Measurements from ENCODE around the gene PRRX2.

PRRX2 gene

DNA sequence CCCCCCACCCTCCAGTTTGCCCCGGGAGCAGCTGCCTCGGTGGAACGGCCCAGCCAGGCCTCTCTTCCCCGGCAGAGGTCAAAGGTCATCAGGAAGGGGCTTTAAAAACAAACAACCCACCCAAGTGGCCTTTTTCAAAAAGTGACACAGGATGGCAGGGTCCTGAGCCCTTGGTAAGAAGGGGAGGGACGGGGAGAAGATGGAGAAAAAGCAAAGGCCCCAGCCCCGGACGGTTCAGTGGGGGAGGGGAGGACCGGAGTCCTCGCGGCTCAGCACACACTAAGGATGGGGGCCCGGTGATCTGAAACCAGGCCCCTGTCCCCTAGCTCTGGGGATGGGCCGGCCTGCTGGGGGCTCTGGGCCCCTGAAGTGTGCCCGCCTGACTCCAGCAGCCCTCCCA lies 1.1 kb downstream of the PRRX2 start:
- TF ChIP-seq TOX (CRISPR knock-in tag; IDR thresholded peaks at IDR 0.05; ENCODE audit: borderline replicate concordance) (no peak), ZNF8 (CRISPR knock-in tag; IDR thresholded peaks at IDR 0.05) (no peak), ZNF70 (CRISPR knock-in tag; IDR thresholded peaks at IDR 0.05) (no peak), ZNF565 (CRISPR knock-in tag; conservative IDR thresholded peaks at IDR 0.05; ENCODE audit: low read depth) (no peak), ISL1 (CRISPR knock-in tag; IDR thresholded peaks at IDR 0.05) (no peak), TCF4 (CRISPR knock-in tag; IDR thresholded peaks at IDR 0.05; ENCODE audit: borderline replicate concordance) (no peak), ZFP3 (CRISPR knock-in tag; IDR thresholded peaks at IDR 0.05) (no peak), GLIS3 (CRISPR knock-in tag; IDR thresholded peaks at IDR 0.05) (no peak), ZFP30 (CRISPR knock-in tag; IDR thresholded peaks at IDR 0.05) (no peak), SNAI2 (CRISPR knock-in tag; IDR thresholded peaks at IDR 0.05) (no peak), ARNTL (CRISPR knock-in tag; IDR thresholded peaks at IDR 0.05; ENCODE audit: borderline replicate concordance, low read depth) (no peak), ESRRG (CRISPR knock-in tag; IDR thresholded peaks at IDR 0.05) (no peak)
- TF ChIP-seq, protein P1, sequence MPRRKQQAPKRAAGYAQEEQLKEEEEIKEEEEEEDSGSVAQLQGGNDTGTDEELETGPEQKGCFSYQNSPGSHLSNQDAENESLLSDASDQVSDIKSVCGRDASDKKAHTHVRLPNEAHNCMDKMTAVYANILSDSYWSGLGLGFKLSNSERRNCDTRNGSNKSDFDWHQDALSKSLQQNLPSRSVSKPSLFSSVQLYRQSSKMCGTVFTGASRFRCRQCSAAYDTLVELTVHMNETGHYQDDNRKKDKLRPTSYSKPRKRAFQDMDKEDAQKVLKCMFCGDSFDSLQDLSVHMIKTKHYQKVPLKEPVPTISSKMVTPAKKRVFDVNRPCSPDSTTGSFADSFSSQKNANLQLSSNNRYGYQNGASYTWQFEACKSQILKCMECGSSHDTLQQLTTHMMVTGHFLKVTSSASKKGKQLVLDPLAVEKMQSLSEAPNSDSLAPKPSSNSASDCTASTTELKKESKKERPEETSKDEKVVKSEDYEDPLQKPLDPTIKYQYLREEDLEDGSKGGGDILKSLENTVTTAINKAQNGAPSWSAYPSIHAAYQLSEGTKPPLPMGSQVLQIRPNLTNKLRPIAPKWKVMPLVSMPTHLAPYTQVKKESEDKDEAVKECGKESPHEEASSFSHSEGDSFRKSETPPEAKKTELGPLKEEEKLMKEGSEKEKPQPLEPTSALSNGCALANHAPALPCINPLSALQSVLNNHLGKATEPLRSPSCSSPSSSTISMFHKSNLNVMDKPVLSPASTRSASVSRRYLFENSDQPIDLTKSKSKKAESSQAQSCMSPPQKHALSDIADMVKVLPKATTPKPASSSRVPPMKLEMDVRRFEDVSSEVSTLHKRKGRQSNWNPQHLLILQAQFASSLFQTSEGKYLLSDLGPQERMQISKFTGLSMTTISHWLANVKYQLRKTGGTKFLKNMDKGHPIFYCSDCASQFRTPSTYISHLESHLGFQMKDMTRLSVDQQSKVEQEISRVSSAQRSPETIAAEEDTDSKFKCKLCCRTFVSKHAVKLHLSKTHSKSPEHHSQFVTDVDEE (CRISPR knock-in tag; IDR thresholded peaks at IDR 0.05): no peak
- TF ChIP-seq, protein P2, sequence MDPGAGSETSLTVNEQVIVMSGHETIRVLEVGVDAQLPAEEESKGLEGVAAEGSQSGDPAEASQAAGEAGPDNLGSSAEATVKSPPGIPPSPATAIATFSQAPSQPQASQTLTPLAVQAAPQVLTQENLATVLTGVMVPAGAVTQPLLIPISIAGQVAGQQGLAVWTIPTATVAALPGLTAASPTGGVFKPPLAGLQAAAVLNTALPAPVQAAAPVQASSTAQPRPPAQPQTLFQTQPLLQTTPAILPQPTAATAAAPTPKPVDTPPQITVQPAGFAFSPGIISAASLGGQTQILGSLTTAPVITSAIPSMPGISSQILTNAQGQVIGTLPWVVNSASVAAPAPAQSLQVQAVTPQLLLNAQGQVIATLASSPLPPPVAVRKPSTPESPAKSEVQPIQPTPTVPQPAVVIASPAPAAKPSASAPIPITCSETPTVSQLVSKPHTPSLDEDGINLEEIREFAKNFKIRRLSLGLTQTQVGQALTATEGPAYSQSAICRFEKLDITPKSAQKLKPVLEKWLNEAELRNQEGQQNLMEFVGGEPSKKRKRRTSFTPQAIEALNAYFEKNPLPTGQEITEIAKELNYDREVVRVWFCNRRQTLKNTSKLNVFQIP (CRISPR knock-in tag; IDR thresholded peaks at IDR 0.05; ENCODE audit: borderline replicate concordance, low read depth): no peak
- TF ChIP-seq, protein P3, sequence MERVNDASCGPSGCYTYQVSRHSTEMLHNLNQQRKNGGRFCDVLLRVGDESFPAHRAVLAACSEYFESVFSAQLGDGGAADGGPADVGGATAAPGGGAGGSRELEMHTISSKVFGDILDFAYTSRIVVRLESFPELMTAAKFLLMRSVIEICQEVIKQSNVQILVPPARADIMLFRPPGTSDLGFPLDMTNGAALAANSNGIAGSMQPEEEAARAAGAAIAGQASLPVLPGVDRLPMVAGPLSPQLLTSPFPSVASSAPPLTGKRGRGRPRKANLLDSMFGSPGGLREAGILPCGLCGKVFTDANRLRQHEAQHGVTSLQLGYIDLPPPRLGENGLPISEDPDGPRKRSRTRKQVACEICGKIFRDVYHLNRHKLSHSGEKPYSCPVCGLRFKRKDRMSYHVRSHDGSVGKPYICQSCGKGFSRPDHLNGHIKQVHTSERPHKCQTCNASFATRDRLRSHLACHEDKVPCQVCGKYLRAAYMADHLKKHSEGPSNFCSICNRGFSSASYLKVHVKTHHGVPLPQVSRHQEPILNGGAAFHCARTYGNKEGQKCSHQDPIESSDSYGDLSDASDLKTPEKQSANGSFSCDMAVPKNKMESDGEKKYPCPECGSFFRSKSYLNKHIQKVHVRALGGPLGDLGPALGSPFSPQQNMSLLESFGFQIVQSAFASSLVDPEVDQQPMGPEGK (CRISPR knock-in tag; IDR thresholded peaks at IDR 0.05; ENCODE audit: borderline replicate concordance): no peak
- no peak for ATAC-seq

DNA sequence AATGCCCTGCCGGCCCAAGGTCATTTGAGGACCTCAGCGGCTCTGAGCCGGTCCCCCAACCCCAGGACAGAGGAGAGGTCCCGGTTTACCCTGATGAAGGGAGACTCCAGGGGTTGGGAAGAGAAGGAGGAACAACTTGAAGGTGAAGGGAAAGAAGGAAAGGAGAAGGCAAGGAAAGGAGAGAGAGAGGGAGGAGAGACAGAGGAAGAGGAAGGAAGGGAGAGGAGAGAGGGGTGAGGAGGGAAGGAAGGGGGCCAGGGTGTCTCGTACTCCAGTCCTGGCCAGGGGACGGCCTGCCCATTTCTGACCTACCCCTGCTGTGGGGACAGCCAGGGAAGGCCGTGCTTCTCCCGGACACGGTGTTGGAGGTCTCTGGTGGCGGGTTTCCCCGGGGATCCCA lies 1.9 kb downstream of the PRRX2 start:
- TF ChIP-seq, protein P1 (CRISPR knock-in tag; IDR thresholded peaks at IDR 0.05): no peak
- TF ChIP-seq, protein P4, sequence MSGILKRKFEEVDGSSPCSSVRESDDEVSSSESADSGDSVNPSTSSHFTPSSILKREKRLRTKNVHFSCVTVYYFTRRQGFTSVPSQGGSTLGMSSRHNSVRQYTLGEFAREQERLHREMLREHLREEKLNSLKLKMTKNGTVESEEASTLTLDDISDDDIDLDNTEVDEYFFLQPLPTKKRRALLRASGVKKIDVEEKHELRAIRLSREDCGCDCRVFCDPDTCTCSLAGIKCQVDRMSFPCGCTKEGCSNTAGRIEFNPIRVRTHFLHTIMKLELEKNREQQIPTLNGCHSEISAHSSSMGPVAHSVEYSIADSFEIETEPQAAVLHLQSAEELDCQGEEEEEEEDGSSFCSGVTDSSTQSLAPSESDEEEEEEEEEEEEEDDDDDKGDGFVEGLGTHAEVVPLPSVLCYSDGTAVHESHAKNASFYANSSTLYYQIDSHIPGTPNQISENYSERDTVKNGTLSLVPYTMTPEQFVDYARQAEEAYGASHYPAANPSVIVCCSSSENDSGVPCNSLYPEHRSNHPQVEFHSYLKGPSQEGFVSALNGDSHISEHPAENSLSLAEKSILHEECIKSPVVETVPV (CRISPR knock-in tag; IDR thresholded peaks at IDR 0.05): no peak
- TF ChIP-seq GLIS3 (CRISPR knock-in tag; IDR thresholded peaks at IDR 0.05): no peak
- TF ChIP-seq, protein P5, sequence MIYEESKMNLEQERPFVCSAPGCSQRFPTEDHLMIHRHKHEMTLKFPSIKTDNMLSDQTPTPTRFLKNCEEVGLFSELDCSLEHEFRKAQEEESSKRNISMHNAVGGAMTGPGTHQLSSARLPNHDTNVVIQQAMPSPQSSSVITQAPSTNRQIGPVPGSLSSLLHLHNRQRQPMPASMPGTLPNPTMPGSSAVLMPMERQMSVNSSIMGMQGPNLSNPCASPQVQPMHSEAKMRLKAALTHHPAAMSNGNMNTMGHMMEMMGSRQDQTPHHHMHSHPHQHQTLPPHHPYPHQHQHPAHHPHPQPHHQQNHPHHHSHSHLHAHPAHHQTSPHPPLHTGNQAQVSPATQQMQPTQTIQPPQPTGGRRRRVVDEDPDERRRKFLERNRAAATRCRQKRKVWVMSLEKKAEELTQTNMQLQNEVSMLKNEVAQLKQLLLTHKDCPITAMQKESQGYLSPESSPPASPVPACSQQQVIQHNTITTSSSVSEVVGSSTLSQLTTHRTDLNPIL (CRISPR knock-in tag; IDR thresholded peaks at IDR 0.05; ENCODE audit: low read depth): no peak
- TF ChIP-seq TOX (CRISPR knock-in tag; IDR thresholded peaks at IDR 0.05; ENCODE audit: borderline replicate concordance): no peak
- TF ChIP-seq, protein P2 (CRISPR knock-in tag; IDR thresholded peaks at IDR 0.05; ENCODE audit: borderline replicate concordance, low read depth): no peak
- no peak for TF ChIP-seq ZNF565 (CRISPR knock-in tag; conservative IDR thresholded peaks at IDR 0.05; ENCODE audit: low read depth)
- TF ChIP-seq, protein P3 (CRISPR knock-in tag; IDR thresholded peaks at IDR 0.05; ENCODE audit: borderline replicate concordance): no peak
- TF ChIP-seq ARNTL (CRISPR knock-in tag; IDR thresholded peaks at IDR 0.05; ENCODE audit: borderline replicate concordance, low read depth): no peak
- no peak for TF ChIP-seq TCF4 (CRISPR knock-in tag; IDR thresholded peaks at IDR 0.05; ENCODE audit: borderline replicate concordance)
- TF ChIP-seq ZFP30 (CRISPR knock-in tag; IDR thresholded peaks at IDR 0.05): no peak
- TF ChIP-seq ZFP3 (CRISPR knock-in tag; IDR thresholded peaks at IDR 0.05): no peak
- TF ChIP-seq ZNF70 (CRISPR knock-in tag; IDR thresholded peaks at IDR 0.05): no peak
- no peak for TF ChIP-seq OSR1 (CRISPR knock-in tag; IDR thresholded peaks at IDR 0.05)
- no peak for TF ChIP-seq PPARA (CRISPR knock-in tag; IDR thresholded peaks at IDR 0.05; ENCODE audit: borderline replicate concordance)
- no peak for TF ChIP-seq RARB (CRISPR knock-in tag; IDR thresholded peaks at IDR 0.05)
- ATAC-seq: no peak
